Adrenal gland (tissue), 12 donors: ENCODE results near the gene MGRN1. TPM values are rescaled to one million over a fixed set of nuclear protein-coding genes. Genes with fewer than 3 reads are reported as not detected.

Experiments
- DNase-seq, 7 donors: peaks; one replicate each; pipeline ENCODE4 v3.0.0-alpha.2; 2019 to 2020
- H3K27ac ChIP-seq, 5 donors: fragments of 200-600 bp; sonication (generic) in 4 of 5; 1 replicate in 3 of 5; 2 replicates in 2 of 5; pipeline versions ENCODE4 v1.5.1 to v1.8.0; 2016 to 2020; ENCODE audit warnings: mild to moderate bottlenecking in 1 of 5
- H3K27me3 ChIP-seq: fragments of 200-600 bp; 2 replicates; pipeline ENCODE4 v1.8.0; 2021
- H3K36me3 ChIP-seq, 2 donors: fragments of 200-600 bp; replicated peaks in 1 of 2; 1 replicate in 1 of 2; 2 replicates in 1 of 2; pipeline versions ENCODE4 v1.5.1 to v1.8.0; 2018 to 2022
- H3K4me1 ChIP-seq, 2 donors: fragments of 200-600 bp; replicated peaks in 1 of 2; 1 replicate in 1 of 2; 2 replicates in 1 of 2; pipeline versions ENCODE4 v1.5.1 to v1.8.0; 2018 to 2021
- H3K4me3 ChIP-seq, 4 donors: fragments of 200-600 bp; sonication (generic) in 3 of 4; one replicate each; pipeline ENCODE4 v1.5.1; 2016 to 2018
- H3K9me3 ChIP-seq, 3 donors: fragments of 200-600 bp; sonication (generic) in 1 of 3; replicated peaks in 1 of 3; 1 replicate in 2 of 3; 2 replicates in 1 of 3; pipeline versions ENCODE4 v1.5.1 to v1.8.0; 2016 to 2021
- CTCF ChIP-seq, 6 experiments: fragments of 450-650 bp in 4 of 6; fragments of 200-600 bp in 2 of 6; sonication (generic) in 1 of 6; IDR thresholded peaks; 1 replicate in 5 of 6; 2 replicates in 1 of 6; pipeline versions ENCODE4 v1.5.1 to v1.8.0; 2016 to 2021; ENCODE audit warnings: antibody characterized with exemption in 6 of 6, mild to moderate bottlenecking in 2 of 6, moderate library complexity in 1 of 6
- POLR2A ChIP-seq, 2 donors: fragments of 450-650 bp; IDR thresholded peaks; one replicate each; pipeline ENCODE4 v1.6.1; 2017; ENCODE audit warnings: antibody characterized with exemption in 2 of 2, mild to moderate bottlenecking in 2 of 2, moderate library complexity in 1 of 2
- WGBS, 4 donors: extraction: QIAGEN DNeasy Blood & Tissue Kit in 2 of 4; methylation state at CpG; one replicate each; pipeline versions ENCODE4 v1.1.5 to v1.1.7; 2013 to 2017; 5-methylcytosine and 5-hydroxymethylcytosine counted together
- intact Hi-C, 2 donors: fragments of 100-400 bp; cut with DNase I; formaldehyde crosslinking; loops; one replicate each; pipeline versions ENCODE4 v1.14.1 to v1.15.0; 2022 to 2023
- polyA plus RNA-seq, 3 donors: library from polyadenylated mRNA; stranded (reverse); fragments of 200-250 nt in 2 of 3; fragments of 350-450 nt in 1 of 3; fragmentation: Illumina TruSeq in 1 of 3; extraction: RNeasy Lipid Tissue Mini Kit (QIAGEN cat#74804) in 1 of 3; gene quantifications; one replicate each; pipeline ENCODE4 v1.2.3, GENCODE V29; 2013 to 2014
- total RNA-seq, 9 donors: library from RNA; depleted of rRNA in 4 of 9; stranded (reverse); fragments of >200 nt in 4 of 9; fragments of 120-200 nt in 1 of 9; fragmentation: NEBNext Ultra II Directional in 1 of 9; extraction: Animal tissue kit (Norgen Biotek cat#: 25700) in 1 of 9; gene quantifications; one replicate each; pipeline versions ENCODE4 v1.1.0 to v1.2.4, GENCODE V29; 2013 to 2023
- donor health status: healthy with polysubstance abuse.
- donor health status: Bipolar disorder and iron deficiency.
- donor health status: DM: yes; HTN: yes; CAD: no.
- donor health status: DM: no; HTN: no; CAD: no.
- donor health status: DM: no; HTN: no; CAD: no.
- donor health status: DM: yes; HTN: yes; CAD: no.

MGRN1 gene
- total and polyA plus RNA-seq, 12 donors = 17.5 to 94.1 (median 58.4) TPM

GRCh38 chr16:4608704-4608980 lies 16.0 kb upstream of the MGRN1 start:
- intact Hi-C loops = no loop called here
- DNase-seq = no peak
- Histone ChIP-seq H3K4me1 (peaks cover 10 to 22% of the 10 kb centered on the region in 2 donors), H3K27ac (no peak overlapping the region), H3K9me3 (no peaks in the 10 kb centered on the region), H3K27me3 (no peaks in the 10 kb centered on the region), H3K4me3 (no peak overlapping the region), H3K36me3 (peaks cover 0 to 17% of the 10 kb centered on the region in 2 donors)
- TF ChIP-seq CTCF (IDR thresholded peaks at IDR 0.05) (no peak), POLR2A (IDR thresholded peaks at IDR 0.05) (no peak)
- 80 to 89% (median 87%) methylated on average over 7 to 8 of the region's 8 CpGs for WGBS, 4 donors

GRCh38 chr16:4609200-4610010 lies 15.2 kb upstream of the MGRN1 start:
- DNase-seq = peak; percentile 38 to 63 (median 50)
- peak overlapping the region in 1 of 4 donors; percentile 15 for H3K4me3 ChIP-seq
- 59 to 69% (median 69%) methylated on average over 29 to 45 of the region's 45 CpGs for WGBS, 4 donors
- TF ChIP-seq CTCF (IDR thresholded peaks at IDR 0.05) = no peak
- TF ChIP-seq POLR2A (IDR thresholded peaks at IDR 0.05) = no peak
- intact Hi-C loops = no loop called here
- H3K27ac ChIP-seq = peak overlapping the region in 3 of 5 donors; percentile 12 to 73 (median 44)
- no peaks in the 10 kb centered on the region for H3K9me3 ChIP-seq
- no peaks in the 10 kb centered on the region for H3K27me3 ChIP-seq
- peaks cover 10 to 23% of the 10 kb centered on the region in 2 donors for H3K4me1 ChIP-seq
- H3K36me3 ChIP-seq = peaks cover 0 to 17% of the 10 kb centered on the region in 2 donors

GRCh38 chr16:4610011-4611005 lies 14.3 kb upstream of the MGRN1 start:
- DNase-seq = peak in 2 of 7 donors; percentile 40 to 50
- Histone ChIP-seq H3K4me3 (peak overlapping the region in 1 of 4 donors; percentile 15), H3K27ac (peak overlapping the region in 3 of 5 donors; percentile 12 to 73 (median 28)), H3K36me3 (peaks cover 0 to 17% of the 10 kb centered on the region in 2 donors), H3K27me3 (no peaks in the 10 kb centered on the region), H3K4me1 (peaks cover 10 to 28% of the 10 kb centered on the region in 2 donors), H3K9me3 (no peaks in the 10 kb centered on the region)
- intact Hi-C loops = no loop called here
- TF ChIP-seq POLR2A (IDR thresholded peaks at IDR 0.05) = no peak
- TF ChIP-seq CTCF (IDR thresholded peaks at IDR 0.05) = no peak
- WGBS, 4 donors = 66 to 75% (median 70%) methylated on average over 21 to 32 of the region's 32 CpGs
